Common myeloid progenitor, CD34-positive (primary cell): ENCODE data around the gene TBX1.
A peak's percentile ranks its signal among the peaks of the same experiment; 100 is the strongest.

Experiments
- CTCF ChIA-PET: fragments of 350-600 bp; sonication (Branson Sonifier 250); formaldehyde crosslinking; loops from one replicate; lab custom pipeline; 2021; ENCODE audit warnings: antibody characterized with exemption; lab: Charles Lee
- POLR2A ChIA-PET: fragments of 350-600 bp; sonication (Branson Sonifier 250); formaldehyde crosslinking; loops from one replicate; lab custom pipeline; 2021; ENCODE audit warnings: antibody characterized with exemption; lab: Charles Lee
- DNase-seq, 3 donors: peaks; one replicate each; pipeline versions ENCODE4 v3.0.0 to v3.0.0-alpha.2; 2013
- H3K27ac ChIP-seq, 2 experiments: 1 replicate in 1 of 2; 2 replicates in 1 of 2; pipeline ENCODE4 v1.7.0; 2013; ENCODE audit warnings: inconsistent platforms in 2 of 2, low read length in 2 of 2, mild to moderate bottlenecking in 2 of 2, low read depth in 1 of 2, moderate library complexity in 1 of 2; ENCODE audit not compliant: severe bottlenecking in 2 of 2, insufficient read depth in 1 of 2, poor library complexity in 1 of 2
- H3K27me3 ChIP-seq, 5 experiments: replicated peaks in 2 of 5; 1 replicate in 3 of 5; 2 replicates in 2 of 5; pipeline versions ENCODE4 v1.6.1 to v1.7.0; 2013; ENCODE audit warnings: low read length in 4 of 5, mild to moderate bottlenecking in 2 of 5, moderate library complexity in 2 of 5, inconsistent platforms in 1 of 5; ENCODE audit not compliant: insufficient read depth in 5 of 5, control insufficient read depth in 4 of 5
- H3K36me3 ChIP-seq, 4 experiments: 1 replicate in 2 of 4; 2 replicates in 2 of 4; pipeline versions ENCODE4 v1.6.1 to v1.7.0; 2013; ENCODE audit warnings: low read length in 3 of 4, control low read depth in 1 of 4, mild to moderate bottlenecking in 1 of 4; ENCODE audit not compliant: control insufficient read depth in 4 of 4, insufficient read depth in 4 of 4
- H3K4me1 ChIP-seq, 4 experiments: 1 replicate in 3 of 4; 2 replicates in 1 of 4; pipeline versions ENCODE4 v1.6.1 to v1.7.1; 2013; ENCODE audit warnings: low read length in 3 of 4, mild to moderate bottlenecking in 3 of 4, control low read depth in 1 of 4, inconsistent platforms in 1 of 4, moderate library complexity in 1 of 4; ENCODE audit not compliant: control insufficient read depth in 4 of 4, insufficient read depth in 4 of 4; ENCODE audit errors: control extremely low read depth in 1 of 4
- H3K4me3 ChIP-seq, 7 experiments: 1 replicate in 4 of 7; 2 replicates in 3 of 7; pipeline versions ENCODE4 v1.5.1 to v1.7.0; 2013; ENCODE audit warnings: mild to moderate bottlenecking in 7 of 7, low read length in 6 of 7, moderate library complexity in 6 of 7, inconsistent platforms in 2 of 7, low read depth in 2 of 7, control low read depth in 1 of 7; ENCODE audit not compliant: insufficient read depth in 4 of 7, control insufficient read depth in 1 of 7; ENCODE audit errors: extremely low read depth in 1 of 7
- H3K9me3 ChIP-seq, 5 experiments: 1 replicate in 4 of 5; 2 replicates in 1 of 5; pipeline versions ENCODE4 v1.6.1 to v1.7.1; 2013; ENCODE audit warnings: low read length in 4 of 5, mild to moderate bottlenecking in 2 of 5, inconsistent platforms in 1 of 5, low read depth in 1 of 5, moderate library complexity in 1 of 5; ENCODE audit not compliant: control insufficient read depth in 4 of 5, insufficient read depth in 2 of 5; ENCODE audit errors: control extremely low read depth in 1 of 5
- whole genome bisulfite sequencing: methylation state at CpG from one replicate; pipeline ENCODE4 v1.1.5; 2013; ENCODE audit not compliant: insufficient coverage; 5-methylcytosine and 5-hydroxymethylcytosine counted together

The TBX1 gene

DNA sequence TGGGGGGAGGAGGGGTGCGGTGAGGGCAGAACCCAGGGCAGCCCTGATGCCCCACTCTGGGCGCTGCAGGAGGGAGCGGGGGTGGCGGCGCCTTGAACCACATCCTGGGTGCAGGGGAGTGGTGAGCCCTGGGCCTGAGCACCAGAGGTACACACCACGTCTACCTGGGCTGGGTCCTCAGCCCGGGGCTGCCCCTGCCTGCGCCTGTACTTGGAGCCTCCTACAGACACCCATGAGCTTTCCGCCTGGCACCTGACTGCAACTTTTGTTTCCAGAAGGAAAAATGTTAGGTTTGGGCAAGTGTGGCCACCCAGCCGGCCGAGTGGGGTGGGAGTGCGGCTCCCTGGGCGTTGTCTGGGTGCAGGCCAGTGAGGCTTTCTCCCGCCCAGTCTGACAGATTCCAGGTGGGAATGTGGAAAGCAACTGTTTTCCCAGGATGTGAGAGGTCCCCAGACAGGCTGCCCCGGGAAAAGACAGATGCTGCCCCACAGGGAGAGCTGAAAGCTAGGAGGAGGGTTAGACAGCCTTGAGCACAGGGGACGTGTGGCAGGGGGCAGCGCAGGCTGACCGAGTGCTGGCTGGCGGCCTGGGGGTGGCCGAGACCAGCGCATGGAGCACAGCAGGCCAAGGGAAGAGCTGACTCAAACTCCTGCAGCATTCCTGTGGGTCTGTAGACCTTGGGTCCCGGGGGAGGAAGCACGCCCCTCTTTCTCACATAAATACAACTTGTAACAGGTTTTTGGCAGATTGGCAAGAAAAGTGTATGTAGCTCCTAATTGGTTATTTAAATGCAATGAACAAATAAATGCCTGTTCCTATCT is 50.0 kb downstream of the TBX1 start:
- WGBS = 92% methylated on average over 18 of the region's 23 CpGs
- H3K4me1 ChIP-seq = no peaks in the 10 kb centered on the region
- H3K4me3 ChIP-seq = no peak overlapping the region
- peaks cover 0 to 11% (median under 1%) of the 10 kb centered on the region in 4 experiments for H3K36me3 ChIP-seq
- CTCF ChIA-PET = no interaction called here
- no peak overlapping the region for H3K27ac ChIP-seq
- POLR2A ChIA-PET = no interaction called here
- no peaks in the 10 kb centered on the region for H3K9me3 ChIP-seq
- no peaks in the 10 kb centered on the region for H3K27me3 ChIP-seq
- no peak for DNase-seq

DNA sequence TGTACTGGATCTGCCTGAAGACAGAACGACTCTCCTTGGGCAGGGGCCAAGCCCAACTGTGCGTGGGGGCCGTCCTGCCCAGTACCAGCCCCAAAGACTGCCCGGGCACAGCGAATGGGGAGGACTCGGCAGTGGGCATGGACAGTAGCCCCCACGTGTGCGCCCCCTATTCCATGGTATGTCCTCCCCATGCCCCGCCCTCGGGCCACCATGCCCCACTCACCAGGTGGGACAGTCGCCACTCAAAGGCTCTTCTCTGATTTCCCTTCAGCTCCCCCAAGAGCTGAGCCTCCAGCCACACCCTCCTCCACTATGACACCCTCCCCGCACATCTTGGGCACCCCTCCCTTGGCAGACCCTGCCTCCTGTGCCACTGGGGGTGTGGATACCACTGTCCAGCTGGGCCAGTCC is 50.6 kb downstream of the TBX1 start:
- ChIA-PET CTCF (no interaction called here), POLR2A (no interaction called here)
- H3K4me3 ChIP-seq = no peak overlapping the region
- no peaks in the 10 kb centered on the region for H3K27me3 ChIP-seq
- H3K9me3 ChIP-seq = no peaks in the 10 kb centered on the region
- no peak for DNase-seq
- H3K36me3 ChIP-seq = peaks cover 0 to 6% (median under 1%) of the 10 kb centered on the region in 4 experiments
- WGBS = 94% methylated on average over 12 of the region's 12 CpGs
- no peaks in the 10 kb centered on the region for H3K4me1 ChIP-seq
- H3K27ac ChIP-seq = no peak overlapping the region

GRCh38 chr22:19811811-19812771 is 51.5 kb downstream of the TBX1 start:
- DNase-seq = no peak
- Histone ChIP-seq H3K27me3 (no peaks in the 10 kb centered on the region), H3K9me3 (no peaks in the 10 kb centered on the region), H3K36me3 (peaks cover 0 to 5% (median under 1%) of the 10 kb centered on the region in 4 experiments), H3K4me3 (no peak overlapping the region), H3K4me1 (no peaks in the 10 kb centered on the region), H3K27ac (no peak overlapping the region)
- POLR2A ChIA-PET = no interaction called here
- CTCF ChIA-PET = no interaction called here
- 97% methylated on average over 33 of the region's 36 CpGs for WGBS

GRCh38 chr22:19812910-19813309 is 52.3 kb downstream of the TBX1 start:
- no peak for DNase-seq
- no peak overlapping the region for H3K4me3 ChIP-seq
- no peaks in the 10 kb centered on the region for H3K9me3 ChIP-seq
- no peaks in the 10 kb centered on the region for H3K27me3 ChIP-seq
- no peaks in the 10 kb centered on the region for H3K4me1 ChIP-seq
- ChIA-PET CTCF (no interaction called here), POLR2A (no interaction called here)
- peaks cover 0 to 5% (median under 1%) of the 10 kb centered on the region in 4 experiments for H3K36me3 ChIP-seq
- WGBS = 98% methylated on average over 4 of the region's 11 CpGs
- H3K27ac ChIP-seq = no peak overlapping the region

DNA sequence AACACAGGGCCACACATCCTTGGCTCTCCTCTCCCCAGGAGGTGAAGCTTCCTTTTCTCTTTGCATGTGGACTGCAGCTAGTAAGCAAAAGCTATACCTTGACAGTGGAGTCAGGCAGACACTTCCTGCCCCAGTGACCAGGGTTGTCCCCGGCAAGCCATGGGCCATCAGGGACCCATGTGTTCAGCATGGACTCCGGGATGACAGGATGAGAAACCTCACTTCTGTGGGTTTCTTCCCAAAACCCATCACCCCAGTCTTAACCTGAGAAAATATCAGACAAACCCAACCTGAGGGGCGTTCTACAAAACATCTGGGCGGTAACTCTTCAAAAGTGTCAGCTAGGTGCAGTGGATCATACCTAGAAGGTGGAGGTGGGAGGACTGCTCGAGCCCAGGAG is 53.9 kb downstream of the TBX1 start:
- WGBS = 100% methylated on average over 3 of the region's 5 CpGs
- POLR2A ChIA-PET = no interaction called here
- no peaks in the 10 kb centered on the region for H3K9me3 ChIP-seq
- H3K27me3 ChIP-seq = no peaks in the 10 kb centered on the region
- DNase-seq = no peak
- peaks cover 0 to 5% (median under 1%) of the 10 kb centered on the region in 4 experiments for H3K36me3 ChIP-seq
- no peaks in the 10 kb centered on the region for H3K4me1 ChIP-seq
- peak overlapping the region in 1 of 2 experiments; percentile 43 for H3K27ac ChIP-seq
- CTCF ChIA-PET = interaction anchor here (0.7 kb wide), 1 partner anchor 23 kb away, joined by 3 read pairs; no protein-coding TSS in a partner anchor
- no peak overlapping the region for H3K4me3 ChIP-seq

DNA sequence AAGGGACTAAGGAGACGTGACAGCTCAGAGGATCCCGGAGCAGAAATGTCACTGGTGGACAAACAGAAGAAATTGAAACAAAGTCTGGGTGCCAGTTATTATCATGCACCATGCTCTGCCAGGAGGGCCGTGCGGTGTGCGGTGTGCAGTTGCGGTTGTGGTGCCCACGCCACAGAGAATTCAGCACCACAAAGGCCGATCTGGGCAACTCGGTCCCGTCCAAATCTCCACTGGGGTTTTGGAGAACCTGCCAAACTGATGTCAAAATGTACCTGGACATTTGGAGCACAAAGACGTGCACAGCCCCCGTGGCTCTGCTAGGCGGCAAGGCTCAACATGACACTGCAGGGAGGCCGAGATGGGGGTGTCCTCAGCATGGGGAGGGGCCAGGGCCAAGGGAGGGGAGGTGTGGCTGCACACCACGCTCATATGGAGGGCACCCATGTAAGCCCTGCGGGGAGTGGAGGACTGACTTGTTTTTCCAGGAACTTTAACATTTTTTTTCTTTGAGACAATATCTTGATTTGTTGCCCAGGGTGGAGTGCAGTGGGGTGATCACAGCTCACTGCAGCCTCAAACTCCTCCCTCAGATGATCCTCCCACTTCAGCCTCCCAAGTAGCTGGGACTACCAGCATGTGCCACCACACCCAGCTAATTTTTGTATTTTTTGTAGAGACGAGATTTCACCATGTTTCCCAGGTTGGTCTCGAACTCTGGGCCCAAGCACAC is 54.7 kb downstream of the TBX1 start:
- Histone ChIP-seq H3K27me3 (no peaks in the 10 kb centered on the region), H3K36me3 (peaks cover 0 to 5% (median under 1%) of the 10 kb centered on the region in 4 experiments), H3K4me3 (no peak overlapping the region), H3K27ac (peak overlapping the region in 1 of 2 experiments; percentile 49), H3K9me3 (no peaks in the 10 kb centered on the region), H3K4me1 (no peaks in the 10 kb centered on the region)
- CTCF ChIA-PET = no interaction called here
- 96% methylated on average over 18 of the region's 18 CpGs for WGBS
- no peak for DNase-seq
- POLR2A ChIA-PET = no interaction called here
